HepG2 (cell line): ENCODE measurements around the gene PACRGL. TPM values are rescaled to one million over a fixed set of nuclear protein-coding genes. Genes with fewer than 3 reads are reported as not detected.

ENCODE experiments used
- ATAC-seq: fragments of 200-7000 bp; cut with Tn5 transposase; 3 replicates; pipeline ENCODE4 v1.9.1; 2020; ENCODE audit warnings: mild to moderate bottlenecking, moderate library complexity
- BruUV-seq: library from RNA; stranded (reverse); fragments of 400-500 nt; replicated peaks from 2 replicates; lab custom pipeline; 2021; lab: Mats Ljungman, UMichigan
- CTCF ChIA-PET: fragments of 300-600 bp; formaldehyde crosslinking; extraction: SDS; loops from one replicate; lab custom pipeline; 2021; ENCODE audit warnings: low total read pairs, inconsistent platforms, low intra/inter-chr PET ratio; lab: Yijun Ruan, JAX
- POLR2A ChIA-PET: fragments of 350-600 bp; sonication (Branson Sonifier 250); formaldehyde crosslinking; loops from one replicate; lab custom pipeline; 2020; ENCODE audit warnings: antibody characterized with exemption, inconsistent platforms; lab: Yijun Ruan, JAX
- DNase-seq: peaks from one replicate; pipeline ENCODE4 v3.0.0-alpha.2; 2015; ENCODE audit warnings: low spot score
- FAIRE-seq: peaks from 3 replicates; lab custom pipeline; 2011; peaks lifted over from hg19 to GRCh38; lab: Jason Lieb, UNC
- H2AFZ ChIP-seq: one replicate; pipeline ENCODE4 v1.6.1; 2011; ENCODE audit warnings: low read length, inconsistent platforms
- H3K27ac ChIP-seq: fragments of 300-600 bp; 3 replicates; pipeline ENCODE4 v1.8.0; 2011; ENCODE audit warnings: mixed run types, mild to moderate bottlenecking, mixed read lengths, low read length, inconsistent platforms; ENCODE audit not compliant: insufficient read depth; ENCODE audit errors: extremely low read length
- H3K27me3 ChIP-seq, 2 experiments: fragments of 200-600 bp in 1 of 2; 2 replicates in 1 of 2; 3 replicates in 1 of 2; pipeline versions ENCODE4 v1.6.0 to v1.8.0; 2011; ENCODE audit warnings: low read length in 2 of 2, mild to moderate bottlenecking in 2 of 2, moderate library complexity in 2 of 2, inconsistent platforms in 1 of 2; ENCODE audit not compliant: insufficient read depth in 2 of 2, control insufficient read depth in 1 of 2
- H3K36me3 ChIP-seq, 2 experiments: fragments of 200-600 bp in 1 of 2; replicated peaks in 1 of 2; 2 replicates in 1 of 2; 3 replicates in 1 of 2; pipeline versions ENCODE4 v1.5.1 to v1.8.0; 2011; ENCODE audit warnings: low read length in 2 of 2, inconsistent platforms in 1 of 2; ENCODE audit not compliant: insufficient read depth in 2 of 2, control insufficient read depth in 1 of 2
- H3K4me1 ChIP-seq: 2 replicates; pipeline ENCODE4 v1.5.1; 2012; ENCODE audit warnings: low read length, inconsistent platforms; ENCODE audit not compliant: insufficient read depth
- H3K4me2 ChIP-seq: 2 replicates; pipeline ENCODE4 v1.6.0; 2011; ENCODE audit warnings: low read depth, low read length, inconsistent platforms
- H3K4me3 ChIP-seq, 3 experiments: fragments of 200-600 bp in 1 of 3; sonication (generic), shearing (Covaris generic) in 1 of 3; replicated peaks in 1 of 3; 2 replicates each; pipeline ENCODE4 v1.5.1; 2011 to 2016; ENCODE audit warnings: low read length in 3 of 3, inconsistent platforms in 2 of 3, low read depth in 2 of 3, mild to moderate bottlenecking in 2 of 3, control low read depth in 1 of 3, mixed read lengths in 1 of 3; ENCODE audit not compliant: insufficient read depth in 1 of 3
- H3K79me2 ChIP-seq: one replicate; pipeline ENCODE4 v1.6.1; 2011; ENCODE audit warnings: low read length, inconsistent platforms; ENCODE audit not compliant: insufficient read depth
- H3K9ac ChIP-seq: 2 replicates; pipeline ENCODE4 v1.6.0; 2011; ENCODE audit warnings: mild to moderate bottlenecking, low read depth, low read length, inconsistent platforms; ENCODE audit not compliant: insufficient read depth
- H3K9me3 ChIP-seq: 2 replicates; pipeline ENCODE4 v1.5.1; 2012; ENCODE audit warnings: mild to moderate bottlenecking, low read length
- H4K20me1 ChIP-seq: 2 replicates; pipeline ENCODE4 v1.6.0; 2011; ENCODE audit warnings: inconsistent platforms, mild to moderate bottlenecking, low read length, moderate library complexity; ENCODE audit not compliant: insufficient read depth
- AKAP8 ChIP-seq: sonication (generic); formaldehyde crosslinking; IDR thresholded peaks from 2 replicates; pipeline ENCODE4 v1.5.1; 2020; ENCODE audit warnings: mild to moderate bottlenecking, missing genetic modification reagents
- CREB1 ChIP-seq, 2 experiments: fragments of 450-650 bp in 1 of 2; IDR thresholded peaks; 2 replicates each; pipeline ENCODE4 v1.6.1; 2016 to 2017; ENCODE audit warnings: control low read depth in 1 of 2, mild to moderate bottlenecking in 1 of 2, missing compliant biosample characterization in 1 of 2, missing genetic modification characterization in 1 of 2
- GLI4 ChIP-seq: sonication (generic); formaldehyde crosslinking; IDR thresholded peaks from 2 replicates; pipeline ENCODE4 v1.5.1; 2020; ENCODE audit warnings: missing genetic modification reagents, mild to moderate bottlenecking, moderate library complexity, borderline replicate concordance
- KDM4B ChIP-seq: sonication (generic); formaldehyde crosslinking; IDR thresholded peaks from 2 replicates; pipeline ENCODE4 v1.4.0; 2020; ENCODE audit warnings: missing genetic modification reagents
- MLX ChIP-seq: IDR thresholded peaks from 2 replicates; pipeline ENCODE4 v1.6.1; 2016
- PAWR ChIP-seq: sonication (generic); formaldehyde crosslinking; IDR thresholded peaks from 2 replicates; pipeline ENCODE4 v1.4.0; 2020; ENCODE audit warnings: missing genetic modification reagents, mild to moderate bottlenecking, borderline replicate concordance
- PCBP2 ChIP-seq: fragments of 200-400 bp; formaldehyde crosslinking; optimal IDR thresholded peaks from 2 replicates; pipeline ENCODE3; 2018; ENCODE audit warnings: low read length, low read depth; ENCODE audit not compliant: poor library complexity, severe bottlenecking
- RAD51 ChIP-seq: fragments of 450-650 bp; IDR thresholded peaks from 2 replicates; pipeline ENCODE4 v1.6.1; 2016; ENCODE audit warnings: borderline replicate concordance
- REST ChIP-seq, 2 experiments: IDR thresholded peaks; 2 replicates each; pipeline ENCODE4 v1.6.1; 2011 to 2012; ENCODE audit warnings: low read length in 2 of 2, borderline replicate concordance in 1 of 2, low read depth in 1 of 2, mild to moderate bottlenecking in 1 of 2, moderate library complexity in 1 of 2
- ZBTB37 ChIP-seq: sonication (generic); formaldehyde crosslinking; IDR thresholded peaks from 2 replicates; pipeline ENCODE4 v1.4.0; 2020; ENCODE audit warnings: mild to moderate bottlenecking, missing genetic modification reagents
- ZNF354B ChIP-seq: sonication (generic); formaldehyde crosslinking; IDR thresholded peaks from 2 replicates; pipeline ENCODE4 v1.8.0; 2022; ENCODE audit warnings: mild to moderate bottlenecking, missing genetic modification reagents
- WGBS: methylation state at CpG from one replicate; pipeline ENCODE4 v1.1.6; 2017; ENCODE audit warnings: low lambda C conversion rate; 5-methylcytosine and 5-hydroxymethylcytosine counted together
- in situ Hi-C: cut with HindIII; loops from 2 replicates; pipeline ENCODE4 v1.10.0; 2017; ENCODE audit warnings: low pct_unique_long_range_greater_than_20kb; ENCODE audit not compliant: extremely low pct_ligation_motif_present
- intact Hi-C: fragments of 100-400 bp; cut with micrococcal nuclease; formaldehyde crosslinking; loops from one replicate; pipeline ENCODE4 v1.10.0; 2022; ENCODE audit not compliant: unreplicated experiment
- polyA plus RNA-seq, 8 experiments: library from polyadenylated mRNA; depleted of rRNA in 3 of 8; stranded (reverse) in 7 of 8; unstranded in 1 of 8; fragments of >200 nt; fragmentation: Illumina TruSeq in 4 of 8; extraction: Trizol in 4 of 8; gene quantifications; 2 replicates each; pipeline versions ENCODE4 v1.2.1 to v1.2.3, GENCODE V29; 2011 to 2016; ENCODE audit warnings: low read depth in 4 of 8, missing spikeins in 1 of 8, mixed read lengths in 1 of 8; ENCODE audit not compliant: insufficient read depth in 1 of 8
- total RNA-seq, 5 experiments: library from RNA; depleted of rRNA; stranded (reverse); fragments of >200 nt; fragmentation: Illumina TruSeq; extraction: Trizol; gene quantifications; 2 replicates each; pipeline ENCODE4 v1.2.3, GENCODE V29; 2016; ENCODE audit warnings: low read depth in 1 of 5

The PACRGL gene
- total and polyA plus RNA-seq, 2 of the 13 experiments (the other 11 are each of a cell fraction or from before 2014, with no cell fraction given): 5.8 to 15.1 TPM

GRCh38 chr4:20711335-20711734, 11.1 kb downstream of the PACRGL start:
- in situ Hi-C loops: no loop called here
- no peaks in the 10 kb centered on the region for H4K20me1 ChIP-seq
- no peak overlapping the region for H2AFZ ChIP-seq
- DNase-seq (no peak), ATAC-seq (no peak), FAIRE-seq (no peak)
- H3K27ac ChIP-seq: no peak overlapping the region
- no peak overlapping the region for H3K4me2 ChIP-seq
- POLR2A ChIA-PET: no interaction called here
- H3K36me3 ChIP-seq: peaks cover 0 to 6% of the 10 kb centered on the region in 2 experiments; a peak in 1 of 5 replicates
- intact Hi-C loops: no loop called here
- H3K4me3 ChIP-seq: no peak overlapping the region
- 95% methylated on average over 2 of the region's 2 CpGs for WGBS
- TF ChIP-seq PCBP2: no peak
- TF ChIP-seq KDM4B: no peak
- TF ChIP-seq ZNF354B: no peak
- TF ChIP-seq CREB1 (IDR thresholded peaks at IDR 0.05): no peak
- TF ChIP-seq CREB1 (CRISPR knock-in tag; IDR thresholded peaks at IDR 0.05): no peak
- no peak for TF ChIP-seq PAWR (CRISPR knock-in tag)
- no peak for TF ChIP-seq GLI4 (CRISPR knock-in tag)
- TF ChIP-seq REST (IDR thresholded peaks at IDR 0.05; ENCODE audit: borderline replicate concordance in 1 of 2, low read depth in 1 of 2, low read length in 2 of 2): no peak
- no peak for TF ChIP-seq ZBTB37 (CRISPR knock-in tag)
- no peak for TF ChIP-seq RAD51
- TF ChIP-seq AKAP8 (CRISPR knock-in tag): no peak
- TF ChIP-seq MLX (CRISPR knock-in tag): no peak
- no peaks in the 10 kb centered on the region for H3K4me1 ChIP-seq
- no peak overlapping the region for H3K9ac ChIP-seq
- no peaks in the 10 kb centered on the region for H3K27me3 ChIP-seq
- H3K79me2 ChIP-seq: no peaks in the 10 kb centered on the region
- H3K9me3 ChIP-seq: no peaks in the 10 kb centered on the region
- CTCF ChIA-PET: no interaction called here
- BruUV-seq: no TSS peak
